ENCODE data around the gene NR2E3.

NR2E3 gene

DNA sequence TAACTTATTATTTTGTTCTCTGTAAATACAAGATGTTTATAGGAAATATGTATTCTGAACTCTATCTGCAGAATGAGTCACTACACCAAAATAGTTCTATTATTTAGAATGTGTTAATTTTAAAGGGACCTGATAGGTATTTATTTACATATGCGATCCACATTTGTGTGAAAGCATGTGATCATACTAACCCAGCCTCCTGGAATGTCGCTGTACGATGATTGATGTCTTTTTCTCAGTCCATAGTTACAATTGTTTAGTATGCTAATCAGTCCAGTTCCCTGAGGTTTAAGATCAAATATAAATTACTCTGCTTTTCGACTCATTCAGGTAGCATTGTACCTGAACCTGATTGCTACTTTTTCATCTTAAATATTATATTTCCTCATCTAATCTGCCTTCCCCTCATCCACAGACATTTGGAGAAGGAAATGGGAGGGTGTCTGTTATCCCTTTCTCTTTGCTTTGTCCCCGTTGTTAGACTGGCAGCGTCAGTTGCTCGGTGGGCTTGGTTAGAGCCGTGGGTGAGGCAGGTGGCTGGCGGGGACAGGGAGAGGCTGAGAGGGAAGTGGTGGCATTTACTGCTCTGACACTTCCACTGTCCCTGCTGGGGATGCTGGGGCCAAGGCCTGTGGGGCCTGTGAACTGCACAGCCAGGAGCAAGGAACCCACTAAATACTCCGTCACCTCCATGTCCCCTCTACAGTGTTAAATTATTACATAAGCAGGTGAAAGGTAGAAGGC lies 27.8 kb upstream of the NR2E3 start:
- H3K4me3 ChIP-seq (replicated peaks in 1 of 2; ENCODE audit: low read depth in 2 of 2, low read length in 2 of 2) = no peak overlapping the region
- no peak for TF ChIP-seq CTCF (IDR thresholded peaks at IDR 0.05; ENCODE audit: low read depth, low read length)
- DNase-seq (ENCODE audit: low read depth in 2 of 2) = no peak

GRCh38 chr15:71784719-71785118 lies 25.6 kb upstream of the NR2E3 start:
- peak; percentile 38 for TF ChIP-seq CTCF (IDR thresholded peaks at IDR 0.05; ENCODE audit: low read depth, low read length)
- no peak for DNase-seq (ENCODE audit: low read depth in 2 of 2)
- no peak overlapping the region for H3K4me3 ChIP-seq (replicated peaks in 1 of 2; ENCODE audit: low read depth in 2 of 2, low read length in 2 of 2)

- DNase-seq (ENCODE audit: low read depth in 2 of 2) = no peak
- no peak overlapping the region for H3K4me3 ChIP-seq (replicated peaks in 1 of 2; ENCODE audit: low read depth in 2 of 2, low read length in 2 of 2)
- no peak for TF ChIP-seq CTCF (IDR thresholded peaks at IDR 0.05; ENCODE audit: low read depth, low read length)
Observed at GRCh38 chr15:71785996-71786395, 24.4 kb upstream of the NR2E3 start.

GRCh38 chr15:71786673-71787072 lies 23.7 kb upstream of the NR2E3 start:
- TF ChIP-seq CTCF (IDR thresholded peaks at IDR 0.05; ENCODE audit: low read depth, low read length) = no peak
- H3K4me3 ChIP-seq (replicated peaks in 1 of 2; ENCODE audit: low read depth in 2 of 2, low read length in 2 of 2) = no peak overlapping the region
- DNase-seq (ENCODE audit: low read depth in 2 of 2) = no peak

- no peak for TF ChIP-seq CTCF (IDR thresholded peaks at IDR 0.05; ENCODE audit: low read depth, low read length)
- no peak for DNase-seq (ENCODE audit: low read depth in 2 of 2)
- no peak overlapping the region for H3K4me3 ChIP-seq (replicated peaks in 1 of 2; ENCODE audit: low read depth in 2 of 2, low read length in 2 of 2)
Observed at GRCh38 chr15:71788646-71789579, 21.4 kb upstream of the NR2E3 start.

DNA sequence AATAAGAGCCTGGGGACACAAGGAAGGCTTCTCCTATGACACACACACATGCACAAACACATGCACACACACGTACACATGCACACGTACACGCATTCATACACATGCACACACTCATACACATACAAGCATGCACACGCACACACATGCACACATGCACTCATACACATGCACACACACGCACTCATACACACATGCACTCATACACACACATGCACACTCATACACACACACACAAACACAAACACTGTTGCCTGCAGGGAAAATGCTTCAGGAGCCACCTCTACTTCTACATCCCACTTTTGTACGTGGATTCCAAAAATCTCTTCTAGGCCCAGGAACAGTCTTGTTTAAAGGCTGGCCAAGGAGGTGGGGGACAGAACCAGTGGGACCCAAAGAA lies 20.7 kb upstream of the NR2E3 start:
- no peak overlapping the region for H3K4me3 ChIP-seq (replicated peaks in 1 of 2; ENCODE audit: low read depth in 2 of 2, low read length in 2 of 2)
- no peak for DNase-seq (ENCODE audit: low read depth in 2 of 2)
- TF ChIP-seq CTCF (IDR thresholded peaks at IDR 0.05; ENCODE audit: low read depth, low read length) = no peak
